Measurements from ENCODE around the gene MOCOS. TPM values are rescaled to one million over a fixed set of nuclear protein-coding genes. Genes with fewer than 3 reads are reported as not detected.

Gene MOCOS
- polyA plus RNA-seq, 1 donor (not counting 4 experiments of a cell fraction or from before 2014, with no cell fraction given) = 2.8 TPM

DNA sequence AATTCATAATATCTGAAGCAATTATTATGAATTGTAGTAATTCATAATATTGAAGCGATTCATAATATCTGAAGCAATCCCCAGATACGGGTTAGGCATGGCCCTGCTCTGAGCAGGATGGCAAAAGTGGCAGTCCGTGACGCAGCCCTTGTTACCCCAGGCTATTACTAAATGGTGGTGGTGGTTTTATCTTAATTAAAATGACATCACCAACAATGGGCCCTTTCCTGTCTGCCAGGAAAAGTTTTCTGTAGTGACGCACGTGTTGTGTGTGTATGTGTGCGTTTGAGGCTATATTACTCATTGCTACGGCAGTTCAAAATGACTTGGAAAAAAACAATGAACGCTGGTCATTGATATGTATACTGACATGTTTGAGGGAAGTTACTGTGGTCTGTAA is 10.6 kb upstream of the MOCOS start:
- FAIRE-seq = no peak
- H3K9ac ChIP-seq (ENCODE audit: control insufficient read depth, extremely low read depth, insufficient read depth, low read length) = no peak overlapping the region
- no peak overlapping the region for H2AFZ ChIP-seq (ENCODE audit: control insufficient read depth, low read length)
- no peaks in the 10 kb centered on the region for H3K4me1 ChIP-seq (ENCODE audit: control insufficient read depth, extremely low read depth, insufficient read depth, low read length)
- peaks cover 3 to 7% of the 10 kb centered on the region in 2 experiments for H3K36me3 ChIP-seq (ENCODE audit: control insufficient read depth in 2 of 2, extremely low read depth in 1 of 2, insufficient read depth in 2 of 2, low read length in 2 of 2)
- no peaks in the 10 kb centered on the region for H4K20me1 ChIP-seq (ENCODE audit: control insufficient read depth, extremely low read depth, insufficient read depth, low read length)
- no peak for DNase-seq (ENCODE audit: low read depth, low spot score)
- no peak for TF ChIP-seq EZH2 (IDR thresholded peaks at IDR 0.05; ENCODE audit: low read length)
- TF ChIP-seq, protein P1, sequence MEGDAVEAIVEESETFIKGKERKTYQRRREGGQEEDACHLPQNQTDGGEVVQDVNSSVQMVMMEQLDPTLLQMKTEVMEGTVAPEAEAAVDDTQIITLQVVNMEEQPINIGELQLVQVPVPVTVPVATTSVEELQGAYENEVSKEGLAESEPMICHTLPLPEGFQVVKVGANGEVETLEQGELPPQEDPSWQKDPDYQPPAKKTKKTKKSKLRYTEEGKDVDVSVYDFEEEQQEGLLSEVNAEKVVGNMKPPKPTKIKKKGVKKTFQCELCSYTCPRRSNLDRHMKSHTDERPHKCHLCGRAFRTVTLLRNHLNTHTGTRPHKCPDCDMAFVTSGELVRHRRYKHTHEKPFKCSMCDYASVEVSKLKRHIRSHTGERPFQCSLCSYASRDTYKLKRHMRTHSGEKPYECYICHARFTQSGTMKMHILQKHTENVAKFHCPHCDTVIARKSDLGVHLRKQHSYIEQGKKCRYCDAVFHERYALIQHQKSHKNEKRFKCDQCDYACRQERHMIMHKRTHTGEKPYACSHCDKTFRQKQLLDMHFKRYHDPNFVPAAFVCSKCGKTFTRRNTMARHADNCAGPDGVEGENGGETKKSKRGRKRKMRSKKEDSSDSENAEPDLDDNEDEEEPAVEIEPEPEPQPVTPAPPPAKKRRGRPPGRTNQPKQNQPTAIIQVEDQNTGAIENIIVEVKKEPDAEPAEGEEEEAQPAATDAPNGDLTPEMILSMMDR (optimal IDR thresholded peaks at IDR 0.05 in 1 of 3, IDR thresholded peaks at IDR 0.05 in 1 of 3, conservative IDR thresholded peaks at IDR 0.05 in 1 of 3; ENCODE audit: extremely low read depth in 1 of 3, insufficient read depth in 2 of 3, low read length in 3 of 3) = no peak
- dilution Hi-C loops (cut with MboI; ENCODE audit: extremely low pct_ligation_motif_present, low sequenced_read_pairs) = no loop called here
- no peaks in the 10 kb centered on the region for H3K27me3 ChIP-seq (ENCODE audit: control insufficient read depth, extremely low read depth, insufficient read depth, low read length)
- H3K27ac ChIP-seq (ENCODE audit: control insufficient read depth, insufficient read depth, low read length) = no peak overlapping the region
- H3K9me1 ChIP-seq (ENCODE audit: control insufficient read depth, extremely low read depth, insufficient read depth, low read length) = no peaks in the 10 kb centered on the region
- no peak overlapping the region for H3K4me3 ChIP-seq (ENCODE audit: control insufficient read depth in 2 of 3, extremely low read depth in 1 of 3, insufficient read depth in 2 of 3, low read depth in 1 of 3, low read length in 3 of 3)
- H3K79me2 ChIP-seq (ENCODE audit: control insufficient read depth, insufficient read depth, low read length) = no peaks in the 10 kb centered on the region
- H3K4me2 ChIP-seq (ENCODE audit: control insufficient read depth, extremely low read depth, insufficient read depth, low read depth, low read length) = no peak overlapping the region
- H3K9me3 ChIP-seq (ENCODE audit: control insufficient read depth, low read depth, low read length) = no peaks in the 10 kb centered on the region

DNA sequence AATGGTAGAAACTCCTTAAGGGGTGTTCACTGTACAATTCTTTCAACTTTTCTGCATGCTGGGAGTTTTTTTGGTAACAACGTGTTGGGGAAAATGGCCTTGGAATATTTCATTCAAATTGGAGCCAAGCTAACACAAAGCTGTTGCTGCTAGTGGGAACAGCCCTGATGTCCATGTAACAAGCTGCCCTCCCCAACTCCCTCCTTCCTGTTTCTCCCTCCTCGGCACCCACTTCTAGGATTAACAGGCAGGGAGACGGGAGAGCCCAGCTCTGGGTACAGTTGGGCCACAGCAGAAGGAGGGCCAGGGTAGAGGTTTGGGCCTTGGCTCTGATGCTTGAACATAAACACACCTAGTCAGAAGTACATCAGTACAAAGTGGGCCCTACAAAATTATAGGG is 9.4 kb upstream of the MOCOS start:
- Histone ChIP-seq H4K20me1 (ENCODE audit: control insufficient read depth, extremely low read depth, insufficient read depth, low read length) (no peaks in the 10 kb centered on the region), H3K9ac (ENCODE audit: control insufficient read depth, extremely low read depth, insufficient read depth, low read length) (no peak overlapping the region), H3K9me1 (ENCODE audit: control insufficient read depth, extremely low read depth, insufficient read depth, low read length) (no peaks in the 10 kb centered on the region), H3K4me1 (ENCODE audit: control insufficient read depth, extremely low read depth, insufficient read depth, low read length) (no peaks in the 10 kb centered on the region), H3K4me2 (ENCODE audit: control insufficient read depth, extremely low read depth, insufficient read depth, low read depth, low read length) (no peak overlapping the region), H3K4me3 (ENCODE audit: control insufficient read depth in 2 of 3, extremely low read depth in 1 of 3, insufficient read depth in 2 of 3, low read depth in 1 of 3, low read length in 3 of 3) (no peak overlapping the region), H3K36me3 (ENCODE audit: control insufficient read depth in 2 of 2, extremely low read depth in 1 of 2, insufficient read depth in 2 of 2, low read length in 2 of 2) (peaks cover 3 to 4% of the 10 kb centered on the region in 2 experiments), H3K79me2 (ENCODE audit: control insufficient read depth, insufficient read depth, low read length) (no peaks in the 10 kb centered on the region), H3K27me3 (ENCODE audit: control insufficient read depth, extremely low read depth, insufficient read depth, low read length) (no peaks in the 10 kb centered on the region), H3K27ac (ENCODE audit: control insufficient read depth, insufficient read depth, low read length) (no peak overlapping the region), H3K9me3 (ENCODE audit: control insufficient read depth, low read depth, low read length) (no peaks in the 10 kb centered on the region), H2AFZ (ENCODE audit: control insufficient read depth, low read length) (no peak overlapping the region)
- TF ChIP-seq, protein P1 (optimal IDR thresholded peaks at IDR 0.05 in 1 of 3, IDR thresholded peaks at IDR 0.05 in 1 of 3, conservative IDR thresholded peaks at IDR 0.05 in 1 of 3; ENCODE audit: extremely low read depth in 1 of 3, insufficient read depth in 2 of 3, low read length in 3 of 3) = no peak
- TF ChIP-seq EZH2 (IDR thresholded peaks at IDR 0.05; ENCODE audit: low read length) = no peak
- FAIRE-seq = no peak
- DNase-seq (ENCODE audit: low read depth, low spot score) = no peak
- dilution Hi-C loops (cut with MboI; ENCODE audit: extremely low pct_ligation_motif_present, low sequenced_read_pairs) = no loop called here

All from keratinocyte (primary cell).